AG09319 (cell line): Measurements from ENCODE around the gene TNNI3.

Experiments
- DNase-seq: peaks from one replicate; pipeline ENCODE4 v3.0.0-alpha.2; 2010; ENCODE audit warnings: low read depth; ENCODE audit errors: extremely low read depth
- CTCF ChIP-seq: IDR thresholded peaks from 2 replicates; pipeline ENCODE4 v1.5.1; 2011; ENCODE audit warnings: low read depth, mild to moderate bottlenecking, inconsistent platforms, low read length, moderate library complexity

The TNNI3 gene

GRCh38 chr19:55196803-55197202, 39.3 kb upstream of the TNNI3 start:
- TF ChIP-seq CTCF: no peak
- no peak for DNase-seq

- no peak for TF ChIP-seq CTCF
- DNase-seq: no peak
Observed at GRCh38 chr19:55193481-55193880, 35.9 kb upstream of the TNNI3 start.

- peak; percentile 88 for DNase-seq
- no peak for TF ChIP-seq CTCF
Observed at GRCh38 chr19:55189403-55189835, 31.9 kb upstream of the TNNI3 start.

GRCh38 chr19:55188625-55189024, 31.1 kb upstream of the TNNI3 start:
- DNase-seq: no peak
- TF ChIP-seq CTCF: no peak

GRCh38 chr19:55186080-55186479, 28.5 kb upstream of the TNNI3 start:
- TF ChIP-seq CTCF: no peak
- no peak for DNase-seq

- no peak for TF ChIP-seq CTCF
- no peak for DNase-seq
Observed at GRCh38 chr19:55181740-55182139, 24.2 kb upstream of the TNNI3 start.

GRCh38 chr19:55179606-55180484, 22.3 kb upstream of the TNNI3 start, which contains the start of gene SYT5:
TSS of gene SYT5 (minus strand) at chr19:55180289. CDS start at chr19:55179041, 1,248 bp downstream.
- DNase-seq: no peak
- TF ChIP-seq CTCF: no peak
